Vein endothelial cell (primary cell): ENCODE data around the gene PRR23A. TPM values are rescaled to one million over a fixed set of nuclear protein-coding genes. Genes with fewer than 3 reads are reported as not detected.

Experiments
- total RNA-seq: library from RNA; depleted of rRNA; stranded (reverse); fragments of >200 nt; gene quantifications from 2 replicates; pipeline ENCODE4 v1.2.3, GENCODE V29; 2012

PRR23A gene
- not detected in 2 replicates for total RNA-seq

GRCh38 chr3:139006051-139006716 lies at the start of gene PRR23A:
Gene PRR23A (minus strand): TSS chr3:139006268. CDS start chr3:139006268, 0 bp downstream.

GRCh38 chr3:139044366-139045210 lies 38.5 kb upstream of the PRR23A start, which contains the start of gene PRR23C:
Gene PRR23C (minus strand): TSS chr3:139044892. CDS start chr3:139044620, 272 bp downstream.

GRCh38 chr3:139020868-139021234 lies 14.8 kb upstream of the PRR23A start, which contains the start of gene PRR23B:
Gene PRR23B (minus strand): TSS chr3:139020926. CDS start chr3:139020661, 265 bp downstream.

Other genes with a start within 250 kb of the PRR23A start
- gene PIK3CB, start 171.3 kb downstream of the PRR23A start, total RNA-seq = 15.7 and 17.7 TPM in 2 replicates
- under 0.01 and 0.10 TPM in 2 replicates for gene FOXL2, start 59.1 kb downstream of the PRR23A start, total RNA-seq
- 0.33 TPM in 1 of 2 replicates, not detected in the other for gene FOXL2NB, start 59.1 kb downstream of the PRR23A start, total RNA-seq
- gene PRR23B, start 14.7 kb upstream of the PRR23A start, total RNA-seq = not detected in 2 replicates
- not detected in 2 replicates for gene PRR23C, start 38.6 kb upstream of the PRR23A start, total RNA-seq